ENCODE data around the gene PDHX. TPM values are rescaled to one million over a fixed set of nuclear protein-coding genes. Genes with fewer than 3 reads are reported as not detected.

The PDHX gene
- polyA plus RNA-seq, 3 donors, result 9.3 to 19.5 (median 17.5) TPM

DNA sequence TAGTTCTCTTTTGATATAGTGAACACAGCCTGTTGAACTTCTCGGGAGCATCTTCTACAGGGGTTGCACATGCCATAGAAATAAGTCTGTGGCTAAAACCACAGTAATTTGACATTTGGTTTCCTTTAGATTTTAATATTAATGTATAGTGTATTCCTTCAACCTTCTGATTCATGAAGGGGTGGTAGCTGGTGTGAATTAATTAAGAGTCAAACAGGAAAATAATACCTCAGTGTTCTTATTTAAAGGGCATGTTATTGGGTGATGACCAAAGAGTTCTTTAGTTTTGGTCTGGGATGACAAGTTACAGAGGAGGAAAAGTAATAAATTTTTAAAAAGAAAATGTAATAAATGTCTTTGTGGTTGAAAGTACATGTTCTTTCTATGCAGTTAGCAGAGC is 86.8 kb downstream of the PDHX start:
- Histone ChIP-seq H3K4me2 (replicated peaks; ENCODE audit: extremely low read depth, low read length, poor library complexity, severe bottlenecking) (no peak overlapping the region), H3K4me1 (ENCODE audit: control insufficient read depth in 1 of 2, insufficient read depth in 2 of 2, low read length in 2 of 2) (peaks cover 16 to 23% of the 10 kb centered on the region in 2 donors), H2AFZ (ENCODE audit: insufficient read depth, low read depth, low read length, poor library complexity, severe bottlenecking) (no peak overlapping the region), H3K27ac (ENCODE audit: low read depth in 1 of 2, low read length in 2 of 2) (no peak overlapping the region), H3K9ac (ENCODE audit: insufficient read depth, low read length, poor library complexity, severe bottlenecking) (no peak overlapping the region), H3K36me3 (replicated peaks in 1 of 2; ENCODE audit: control insufficient read depth in 1 of 2, insufficient read depth in 2 of 2, low read length in 2 of 2) (no peaks in the 10 kb centered on the region), H4K20me1 (ENCODE audit: insufficient read depth, low read length) (no peaks in the 10 kb centered on the region), H3K27me3 (ENCODE audit: control insufficient read depth in 2 of 2, insufficient read depth in 2 of 2, low read length in 2 of 2) (no peaks in the 10 kb centered on the region), H3K4me3 (replicated peaks in 1 of 3; ENCODE audit: low read depth in 2 of 3, low read length in 3 of 3) (no peak overlapping the region), H3K79me2 (ENCODE audit: insufficient read depth, low read length) (no peaks in the 10 kb centered on the region), H3K9me3 (replicated peaks in 1 of 2; ENCODE audit: control insufficient read depth in 1 of 2, insufficient read depth in 1 of 2, low read length in 2 of 2) (no peaks in the 10 kb centered on the region)
- Mint-ChIP-seq H3K9me3 (no peaks in the 10 kb centered on the region), H3K36me3 (no peaks in the 10 kb centered on the region), H3K4me1 (peaks cover 25% of the 10 kb centered on the region), H3K27me3 (ENCODE audit: low read depth in 3 of 3) (no peaks in the 10 kb centered on the region), H3K27ac (peak overlapping the region in 1 of 7 donors; percentile 35), H3K4me3 (no peak overlapping the region)
- no peak for DNase-seq
- TF ChIP-seq CTCF (IDR thresholded peaks at IDR 0.05), result no peak
- intact Hi-C loops (cut with micrococcal nuclease), result loop anchor here in 1 of 2 donors (5.0 to 10.0 kb wide), 4 partner anchors 34 to 302 kb away; no protein-coding TSS in a partner anchor
- no CpG with 5 or more reads among the region's 1 CpG for WGBS (ENCODE audit: insufficient coverage)

DNA sequence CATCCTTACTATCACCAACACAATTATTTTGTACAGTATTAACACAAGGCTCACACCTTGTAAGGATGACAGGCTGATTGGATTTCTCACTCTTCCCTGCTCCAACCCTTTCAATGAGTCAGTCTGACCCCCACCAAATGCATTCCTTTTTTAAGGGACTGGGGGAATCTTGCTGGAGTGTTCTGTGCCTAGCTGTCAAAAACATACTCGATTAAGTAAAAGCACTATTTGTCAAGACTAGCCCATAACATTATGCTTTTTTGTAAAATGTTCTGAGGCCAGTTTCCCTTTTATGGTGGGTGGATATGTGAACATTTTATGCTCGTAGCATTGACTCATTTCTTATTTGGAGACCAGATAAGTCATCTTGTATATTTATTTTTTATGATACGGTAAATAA is 87.2 kb downstream of the PDHX start:
- Histone ChIP-seq H2AFZ (ENCODE audit: insufficient read depth, low read depth, low read length, poor library complexity, severe bottlenecking) (no peak overlapping the region), H3K36me3 (replicated peaks in 1 of 2; ENCODE audit: control insufficient read depth in 1 of 2, insufficient read depth in 2 of 2, low read length in 2 of 2) (no peaks in the 10 kb centered on the region), H4K20me1 (ENCODE audit: insufficient read depth, low read length) (no peaks in the 10 kb centered on the region), H3K4me1 (ENCODE audit: control insufficient read depth in 1 of 2, insufficient read depth in 2 of 2, low read length in 2 of 2) (peaks cover 14 to 20% of the 10 kb centered on the region in 2 donors), H3K9ac (ENCODE audit: insufficient read depth, low read length, poor library complexity, severe bottlenecking) (no peak overlapping the region), H3K27me3 (ENCODE audit: control insufficient read depth in 2 of 2, insufficient read depth in 2 of 2, low read length in 2 of 2) (no peaks in the 10 kb centered on the region), H3K4me2 (replicated peaks; ENCODE audit: extremely low read depth, low read length, poor library complexity, severe bottlenecking) (no peak overlapping the region), H3K27ac (ENCODE audit: low read depth in 1 of 2, low read length in 2 of 2) (no peak overlapping the region), H3K9me3 (replicated peaks in 1 of 2; ENCODE audit: control insufficient read depth in 1 of 2, insufficient read depth in 1 of 2, low read length in 2 of 2) (no peaks in the 10 kb centered on the region), H3K4me3 (replicated peaks in 1 of 3; ENCODE audit: low read depth in 2 of 3, low read length in 3 of 3) (no peak overlapping the region), H3K79me2 (ENCODE audit: insufficient read depth, low read length) (no peaks in the 10 kb centered on the region)
- intact Hi-C loops (cut with micrococcal nuclease), result loop anchor here in 1 of 2 donors (5.0 to 10.0 kb wide), 4 partner anchors 34 to 301 kb away; no protein-coding TSS in a partner anchor
- no peak for TF ChIP-seq CTCF (IDR thresholded peaks at IDR 0.05)
- H3K4me1 Mint-ChIP-seq, result peaks cover 23% of the 10 kb centered on the region
- no peak overlapping the region for H3K4me3 Mint-ChIP-seq
- no peaks in the 10 kb centered on the region for H3K9me3 Mint-ChIP-seq
- H3K27ac Mint-ChIP-seq, result peak overlapping the region in 1 of 7 donors; percentile 35
- H3K27me3 Mint-ChIP-seq (ENCODE audit: low read depth in 3 of 3), result no peaks in the 10 kb centered on the region
- no peaks in the 10 kb centered on the region for H3K36me3 Mint-ChIP-seq
- WGBS (ENCODE audit: insufficient coverage), result no CpG with 5 or more reads among the region's 3 CpGs
- no peak for DNase-seq
